ENCODE data around the gene EHBP1.

EHBP1 gene

GRCh38 chr2:62793213-62793612 lies 87.7 kb downstream of the EHBP1 start:
- H3K4me3 ChIP-seq (ENCODE audit: low read depth, low read length) = no peak overlapping the region
- TF ChIP-seq MYC (IDR thresholded peaks at IDR 0.05; ENCODE audit: low read depth, low read length) (no peak), MAX (IDR thresholded peaks at IDR 0.05; ENCODE audit: low read depth, low read length) (no peak), POLR2A (IDR thresholded peaks at IDR 0.05; ENCODE audit: extremely low read depth, insufficient read length) (no peak), CTCF (IDR thresholded peaks at IDR 0.05; ENCODE audit: low read depth, low read length) (no peak)
- no peak for DNase-seq (ENCODE audit: low read depth)

- TF ChIP-seq CTCF (IDR thresholded peaks at IDR 0.05; ENCODE audit: low read depth, low read length) (no peak), POLR2A (IDR thresholded peaks at IDR 0.05; ENCODE audit: extremely low read depth, insufficient read length) (no peak), MYC (IDR thresholded peaks at IDR 0.05; ENCODE audit: low read depth, low read length) (no peak), MAX (IDR thresholded peaks at IDR 0.05; ENCODE audit: low read depth, low read length) (no peak)
- H3K4me3 ChIP-seq (ENCODE audit: low read depth, low read length) = no peak overlapping the region
- no peak for DNase-seq (ENCODE audit: low read depth)
Observed at GRCh38 chr2:62794791-62795190, 89.3 kb downstream of the EHBP1 start.

GRCh38 chr2:62795341-62795740 lies 89.8 kb downstream of the EHBP1 start:
- H3K4me3 ChIP-seq (ENCODE audit: low read depth, low read length) = no peak overlapping the region
- no peak for TF ChIP-seq CTCF (IDR thresholded peaks at IDR 0.05; ENCODE audit: low read depth, low read length)
- no peak for TF ChIP-seq POLR2A (IDR thresholded peaks at IDR 0.05; ENCODE audit: extremely low read depth, insufficient read length)
- no peak for TF ChIP-seq MAX (IDR thresholded peaks at IDR 0.05; ENCODE audit: low read depth, low read length)
- no peak for TF ChIP-seq MYC (IDR thresholded peaks at IDR 0.05; ENCODE audit: low read depth, low read length)
- no peak for DNase-seq (ENCODE audit: low read depth)

- DNase-seq (ENCODE audit: low read depth) = no peak
- H3K4me3 ChIP-seq (ENCODE audit: low read depth, low read length) = no peak overlapping the region
- no peak for TF ChIP-seq POLR2A (IDR thresholded peaks at IDR 0.05; ENCODE audit: extremely low read depth, insufficient read length)
- no peak for TF ChIP-seq CTCF (IDR thresholded peaks at IDR 0.05; ENCODE audit: low read depth, low read length)
- no peak for TF ChIP-seq MAX (IDR thresholded peaks at IDR 0.05; ENCODE audit: low read depth, low read length)
- TF ChIP-seq MYC (IDR thresholded peaks at IDR 0.05; ENCODE audit: low read depth, low read length) = no peak
Observed at GRCh38 chr2:62797107-62797506, 91.6 kb downstream of the EHBP1 start.

GRCh38 chr2:62800618-62801017 lies 95.1 kb downstream of the EHBP1 start:
- H3K4me3 ChIP-seq (ENCODE audit: low read depth, low read length) = no peak overlapping the region
- TF ChIP-seq MYC (IDR thresholded peaks at IDR 0.05; ENCODE audit: low read depth, low read length) = no peak
- no peak for TF ChIP-seq MAX (IDR thresholded peaks at IDR 0.05; ENCODE audit: low read depth, low read length)
- TF ChIP-seq CTCF (IDR thresholded peaks at IDR 0.05; ENCODE audit: low read depth, low read length) = no peak
- TF ChIP-seq POLR2A (IDR thresholded peaks at IDR 0.05; ENCODE audit: extremely low read depth, insufficient read length) = no peak
- DNase-seq (ENCODE audit: low read depth) = no peak

- TF ChIP-seq POLR2A (IDR thresholded peaks at IDR 0.05; ENCODE audit: extremely low read depth, insufficient read length) (no peak), CTCF (IDR thresholded peaks at IDR 0.05; ENCODE audit: low read depth, low read length) (no peak), MYC (IDR thresholded peaks at IDR 0.05; ENCODE audit: low read depth, low read length) (no peak), MAX (IDR thresholded peaks at IDR 0.05; ENCODE audit: low read depth, low read length) (no peak)
Observed at GRCh38 chr2:62801110-62801509, 95.6 kb downstream of the EHBP1 start.

More at GRCh38 chr2:62801110-62801509, 95.6 kb downstream of the EHBP1 start:
- DNase-seq (ENCODE audit: low read depth) = no peak
- no peak overlapping the region for H3K4me3 ChIP-seq (ENCODE audit: low read depth, low read length)
